ENCODE measurements around the gene C19orf12. TPM values are rescaled to one million over a fixed set of nuclear protein-coding genes. Genes with fewer than 3 reads are reported as not detected.

C19orf12 gene
- total RNA-seq, 1 donor from 2014 or later, result 18.8 TPM

DNA sequence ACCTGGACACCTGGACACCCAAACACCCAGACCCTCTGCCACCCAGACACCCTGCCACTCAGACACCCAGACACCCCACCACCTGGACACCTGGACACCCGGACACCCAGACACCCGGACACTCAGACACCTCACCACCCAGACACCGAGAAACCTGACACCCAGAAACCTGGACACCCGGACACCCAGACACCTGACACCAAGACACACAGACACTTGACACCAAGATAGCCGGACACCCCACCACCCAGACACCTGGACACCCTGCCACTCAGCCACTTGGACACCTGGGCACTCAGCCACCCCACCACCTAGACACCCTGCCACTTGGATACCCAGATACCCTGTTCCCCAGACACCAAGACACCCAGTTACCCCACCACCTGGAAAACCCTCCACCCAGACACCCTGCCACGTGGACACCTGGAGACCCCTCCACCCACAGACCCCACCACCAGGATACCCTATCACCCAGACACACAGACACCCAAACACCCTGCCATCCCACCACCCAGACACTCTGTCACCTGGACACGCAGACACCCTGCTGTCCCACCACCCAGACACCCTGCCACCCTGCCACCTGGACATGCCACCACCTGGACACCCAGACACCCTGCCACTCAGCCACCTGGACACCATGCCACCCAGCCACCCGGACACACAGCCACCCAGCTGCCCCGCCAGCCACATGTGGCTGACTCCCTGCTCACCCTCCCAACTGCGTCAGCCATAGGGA, 17.4 kb downstream of the C19orf12 start:
- no peak for DNase-seq (ENCODE audit: low read depth in 2 of 2)

DNA sequence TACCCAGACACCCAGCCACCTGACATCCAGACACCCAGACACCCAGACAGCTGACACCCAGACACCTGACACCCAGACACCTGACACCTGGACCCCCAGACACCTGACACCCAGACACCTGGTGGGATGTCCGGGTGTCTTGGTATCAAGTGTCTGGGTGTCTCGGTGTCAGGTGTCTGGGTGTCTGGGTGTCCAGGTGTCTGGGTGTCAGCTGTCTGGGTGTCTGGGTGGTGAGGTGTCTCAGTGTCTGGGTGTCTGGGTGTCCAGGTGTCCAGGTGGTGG, 18.6 kb downstream of the C19orf12 start:
- no peak for DNase-seq (ENCODE audit: low read depth in 2 of 2)

DNA sequence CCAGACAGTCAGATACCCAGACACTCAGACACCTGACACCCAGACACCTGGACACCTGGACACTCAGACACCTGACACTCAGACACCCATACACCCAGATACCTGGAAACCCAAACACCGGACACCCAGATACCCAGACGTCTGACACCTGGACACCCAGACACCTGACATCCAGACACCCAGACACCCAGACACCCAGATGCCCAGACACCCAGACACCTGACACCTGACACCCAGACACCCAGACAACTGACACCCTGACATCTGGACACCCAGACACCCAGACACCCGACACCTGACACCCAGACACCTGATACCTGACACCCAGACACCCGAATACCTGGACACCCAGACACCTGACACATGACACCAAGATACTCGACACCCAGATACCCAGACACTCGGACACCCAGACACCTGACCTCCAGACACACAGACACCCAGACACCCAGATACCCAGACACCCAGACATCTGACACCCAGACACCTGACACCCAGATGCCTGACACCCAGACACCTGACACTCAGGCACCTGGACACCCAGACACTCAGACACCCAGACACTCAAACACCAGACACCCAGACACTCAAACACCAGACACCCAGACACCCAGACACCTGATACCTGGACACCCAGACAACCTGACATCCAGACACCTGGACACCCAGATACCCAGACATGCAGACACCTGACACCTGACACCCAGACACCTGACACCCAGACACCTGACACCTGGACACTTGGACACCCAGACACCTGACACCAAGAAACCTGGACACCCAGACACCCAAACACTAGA, 19.1 kb downstream of the C19orf12 start:
- DNase-seq (ENCODE audit: low read depth in 2 of 2), result no peak

GRCh38 chr19:29694669-29695627, 20.1 kb downstream of the C19orf12 start:
- DNase-seq (ENCODE audit: low read depth in 2 of 2), result peak; percentile 69 to 85

DNA sequence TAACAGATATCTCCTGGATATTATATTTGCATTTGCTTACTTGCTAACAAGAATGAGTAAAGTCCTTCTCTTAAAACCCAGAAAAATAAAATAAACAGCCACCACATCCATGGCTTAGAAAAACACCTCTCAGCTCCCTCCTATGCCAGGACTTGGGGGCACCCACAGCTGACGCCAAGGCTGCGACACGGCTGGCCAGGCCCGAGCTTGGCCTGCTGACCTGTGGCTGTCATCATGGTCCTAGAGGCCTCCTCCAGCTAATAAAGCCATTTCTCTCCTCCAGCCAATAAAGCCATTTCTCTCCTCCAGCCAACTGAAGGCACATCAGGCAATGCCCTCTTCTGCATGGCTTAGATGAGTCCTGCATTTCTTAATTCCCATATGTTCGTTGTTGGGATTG, 20.9 kb downstream of the C19orf12 start:
- DNase-seq (ENCODE audit: low read depth in 2 of 2), result no peak

DNA sequence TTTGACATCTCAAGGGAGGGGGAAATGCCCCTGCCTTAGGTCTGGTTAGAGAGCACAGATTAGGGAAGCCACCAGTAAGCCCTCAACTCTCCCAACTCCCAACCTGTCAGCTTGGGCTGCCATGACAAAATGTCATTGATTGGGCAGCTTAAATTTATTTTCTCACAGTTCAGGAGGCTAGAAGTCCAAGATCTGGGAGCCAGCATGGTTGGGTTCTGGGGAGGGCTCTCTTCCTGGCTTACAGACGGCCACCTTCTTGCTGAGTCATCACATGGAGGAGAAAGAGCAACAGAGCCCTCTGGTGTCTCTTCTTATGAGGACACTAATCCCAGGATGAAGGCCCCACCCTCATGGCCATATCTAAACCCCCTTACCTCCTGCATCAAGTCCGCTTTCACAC, 24.2 kb downstream of the C19orf12 start:
- DNase-seq (ENCODE audit: low read depth in 2 of 2), result peak; percentile 55 to 61

GRCh38 chr19:29687897-29688728, 26.9 kb downstream of the C19orf12 start:
- DNase-seq (ENCODE audit: low read depth in 2 of 2), result peak; percentile 48 to 73

DNA sequence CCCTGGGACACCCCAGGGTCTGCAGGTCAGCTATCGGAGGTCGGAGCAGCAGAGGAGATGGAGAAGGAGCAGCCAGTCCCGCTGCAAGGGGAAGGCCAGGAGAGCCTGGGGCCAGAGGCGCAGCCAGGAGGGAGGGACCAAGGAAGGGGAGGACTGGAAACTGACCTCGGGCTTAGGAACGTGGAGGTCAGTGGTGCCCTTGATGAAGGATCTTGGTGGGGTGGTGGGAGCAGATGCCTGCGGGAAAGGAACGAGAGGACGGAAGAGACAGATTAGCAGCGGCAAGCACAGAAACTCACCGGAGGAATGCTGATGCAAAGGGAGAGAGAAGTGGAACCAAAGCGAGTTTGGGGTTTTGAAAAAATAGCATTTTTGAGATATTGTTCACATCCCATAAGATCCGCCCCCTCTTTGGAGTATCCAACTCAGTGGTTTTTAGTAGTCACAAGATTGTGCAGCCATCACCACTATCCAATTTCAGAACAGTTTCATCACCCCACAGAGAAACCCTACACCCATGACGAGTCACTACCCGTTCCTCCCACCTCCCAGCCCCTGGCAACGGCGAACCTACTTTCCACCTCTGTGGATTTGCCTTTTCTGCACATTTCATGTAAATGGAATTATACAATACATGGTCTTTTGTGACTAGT, 27.7 kb downstream of the C19orf12 start:
- no peak for DNase-seq (ENCODE audit: low read depth in 2 of 2)

- DNase-seq (ENCODE audit: low read depth in 2 of 2), result no peak
Measured at GRCh38 chr19:29686285-29686805, 28.7 kb downstream of the C19orf12 start.

GRCh38 chr19:29685326-29685725, 29.7 kb downstream of the C19orf12 start:
- no peak for DNase-seq (ENCODE audit: low read depth in 2 of 2)

DNA sequence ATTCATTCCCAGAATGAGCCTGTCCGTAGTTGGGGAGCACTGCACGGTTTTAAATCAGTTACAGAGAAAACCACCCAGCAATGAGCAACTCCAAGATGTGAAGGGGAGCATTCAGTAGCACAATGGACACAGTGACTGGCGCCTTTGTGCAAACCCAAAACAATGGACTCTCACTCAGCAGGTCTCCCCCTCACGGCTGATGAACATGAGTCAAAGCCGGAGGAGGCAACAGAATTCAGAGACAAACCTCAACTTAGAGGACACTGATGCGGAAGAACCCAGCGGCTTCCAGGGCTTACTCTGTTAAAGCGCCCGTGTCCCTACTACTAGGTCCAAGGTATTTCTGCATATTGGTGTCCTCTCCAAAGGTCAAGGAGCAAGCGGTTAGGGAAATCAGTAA, 32.1 kb downstream of the C19orf12 start:
- no peak for DNase-seq (ENCODE audit: low read depth in 2 of 2)

- DNase-seq (ENCODE audit: low read depth in 2 of 2), result no peak
Measured at GRCh38 chr19:29682236-29682895, 32.7 kb downstream of the C19orf12 start.

GRCh38 chr19:29681422-29682235, 33.4 kb downstream of the C19orf12 start:
- no peak for DNase-seq (ENCODE audit: low read depth in 2 of 2)

DNA sequence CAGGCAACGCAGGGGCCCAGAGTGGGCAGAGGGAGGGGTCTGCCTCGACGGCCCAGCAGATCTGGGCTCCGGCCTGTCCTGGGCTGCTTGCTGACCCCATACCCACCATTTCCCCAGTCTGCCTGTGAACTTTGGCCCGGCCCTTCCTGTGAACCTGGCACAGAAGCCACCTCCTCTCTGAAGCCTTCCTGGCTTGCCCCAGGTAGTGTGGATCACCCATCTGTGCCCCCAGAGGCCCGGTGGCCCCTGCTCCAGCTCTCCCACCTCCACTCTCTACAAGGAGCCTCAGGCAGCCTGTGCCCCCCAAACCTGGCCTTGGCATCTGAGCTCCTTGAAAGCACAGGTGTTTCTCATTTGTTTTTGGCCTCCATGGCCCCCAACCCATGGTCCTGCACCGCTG, 34.1 kb downstream of the C19orf12 start:
- DNase-seq (ENCODE audit: low read depth in 2 of 2), result no peak

DNA sequence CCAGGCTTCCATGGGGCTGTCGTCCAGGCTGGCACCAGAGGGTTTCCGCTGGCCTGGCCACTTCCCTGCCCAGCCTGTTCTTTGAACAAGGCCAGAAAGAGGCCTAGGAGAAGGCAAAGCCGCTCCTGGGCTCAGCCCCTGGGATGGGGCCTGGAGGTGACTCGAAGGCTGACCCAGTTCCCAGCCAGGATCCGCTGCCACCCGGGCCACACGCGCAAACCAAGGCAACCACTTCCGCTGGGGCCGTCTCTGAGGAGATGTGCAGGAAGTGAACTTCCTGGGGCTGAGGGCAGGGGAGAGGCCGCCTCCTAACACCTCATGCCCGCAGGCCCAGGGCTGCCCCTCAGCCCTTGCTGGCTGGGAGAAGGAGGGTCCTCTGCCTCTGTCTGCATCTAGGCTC, 34.6 kb downstream of the C19orf12 start:
- DNase-seq (ENCODE audit: low read depth in 2 of 2), result peak in 1 of 2 donors; percentile 39

GRCh38 chr19:29679598-29680210, 35.4 kb downstream of the C19orf12 start:
- DNase-seq (ENCODE audit: low read depth in 2 of 2), result no peak

- DNase-seq (ENCODE audit: low read depth in 2 of 2), result no peak
Measured at GRCh38 chr19:29678484-29679106, 36.5 kb downstream of the C19orf12 start.

All from lung microvascular endothelial cell (primary cell).